Measurements from ENCODE around the gene ERLEC1.
"Not testable (repeated sequence)": the region's sequence is repeated elsewhere in the genome, so short reads cannot be mapped to it uniquely, and the experiment has no call there.

Gene ERLEC1

DNA sequence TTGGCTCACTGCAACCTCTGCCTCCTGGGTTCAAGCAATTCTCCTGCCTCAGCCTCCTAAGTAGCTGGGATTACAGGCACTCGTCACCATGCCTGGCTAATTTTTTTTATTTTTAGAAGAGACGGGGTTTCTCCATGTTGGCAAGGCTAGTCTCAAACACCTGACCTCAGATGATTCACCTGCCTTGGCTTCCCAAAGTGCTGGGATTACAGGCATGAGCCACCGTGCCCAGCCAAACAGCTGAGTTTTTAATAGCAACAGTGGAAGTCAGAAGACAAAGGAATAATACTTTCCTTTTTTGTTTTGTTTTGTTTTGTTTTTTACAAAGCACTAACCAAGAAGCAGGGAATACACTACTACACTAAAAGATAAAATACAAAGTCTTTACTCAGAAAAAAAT lies 56.0 kb downstream of the ERLEC1 start:
- no peak for TF ChIP-seq CTCF (IDR thresholded peaks at IDR 0.05; ENCODE audit: control insufficient read depth, insufficient read depth, low read depth, low read length, missing control alignments)
- no peak for DNase-seq (ENCODE audit: low read depth)
- H3K4me3 ChIP-seq (ENCODE audit: control insufficient read depth, low read depth, low read length) = no peak overlapping the region

GRCh38 chr2:53843595-53843994 lies 56.8 kb downstream of the ERLEC1 start:
- TF ChIP-seq CTCF (IDR thresholded peaks at IDR 0.05; ENCODE audit: control insufficient read depth, insufficient read depth, low read depth, low read length, missing control alignments) = no peak
- no peak overlapping the region for H3K4me3 ChIP-seq (ENCODE audit: control insufficient read depth, low read depth, low read length)
- DNase-seq (ENCODE audit: low read depth) = no peak

GRCh38 chr2:53848062-53848461 lies 61.2 kb downstream of the ERLEC1 start:
- no peak for DNase-seq (ENCODE audit: low read depth)
- no peak for TF ChIP-seq CTCF (IDR thresholded peaks at IDR 0.05; ENCODE audit: control insufficient read depth, insufficient read depth, low read depth, low read length, missing control alignments)
- no peak overlapping the region for H3K4me3 ChIP-seq (ENCODE audit: control insufficient read depth, low read depth, low read length)

- not testable (repeated sequence) for H3K4me3 ChIP-seq (ENCODE audit: control insufficient read depth, low read depth, low read length); DNase-seq (ENCODE audit: low read depth)
Measured at GRCh38 chr2:53851052-53851757, 64.4 kb downstream of the ERLEC1 start.

DNA sequence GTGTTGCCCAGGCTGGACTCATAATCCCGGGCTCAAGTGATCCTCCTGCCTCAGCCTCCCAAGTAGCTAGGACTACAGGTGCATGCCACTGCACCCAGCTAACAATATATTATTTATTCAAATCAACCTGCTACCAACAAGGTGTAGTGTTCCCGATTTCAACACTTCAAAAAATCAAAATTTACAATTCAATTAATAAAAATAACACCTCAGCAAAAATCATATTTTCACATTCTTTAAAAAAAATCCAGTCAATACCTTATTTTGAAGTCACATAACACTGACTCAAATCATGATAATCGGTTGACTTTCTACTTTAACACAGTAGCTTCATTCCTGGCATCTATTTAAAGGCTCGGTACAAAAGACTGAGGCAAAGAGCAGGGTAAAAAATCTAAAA lies 65.7 kb downstream of the ERLEC1 start:
- DNase-seq (ENCODE audit: low read depth) = no peak
- no peak overlapping the region for H3K4me3 ChIP-seq (ENCODE audit: control insufficient read depth, low read depth, low read length)
- no peak for TF ChIP-seq CTCF (IDR thresholded peaks at IDR 0.05; ENCODE audit: control insufficient read depth, insufficient read depth, low read depth, low read length, missing control alignments)

DNA sequence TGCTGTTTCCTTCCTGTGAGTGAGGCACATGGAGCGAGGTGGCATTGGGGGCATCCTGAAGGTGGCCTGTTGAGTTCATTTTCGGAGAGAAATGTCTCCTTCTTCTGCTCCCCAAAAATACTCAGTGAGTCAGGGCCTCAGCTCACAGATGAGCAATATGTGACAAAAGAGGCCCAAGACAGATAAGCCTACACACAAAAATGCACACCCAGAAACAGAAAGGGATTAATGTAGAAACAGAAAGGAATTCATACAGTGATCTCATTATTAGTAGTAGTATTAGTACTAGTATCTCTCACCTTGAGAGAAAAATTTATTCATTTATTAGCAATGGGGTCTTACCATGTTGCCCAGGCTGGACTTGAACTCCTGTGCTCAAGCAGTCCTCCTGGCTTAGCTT lies 67.8 kb downstream of the ERLEC1 start:
- H3K4me3 ChIP-seq (ENCODE audit: control insufficient read depth, low read depth, low read length) = no peak overlapping the region
- TF ChIP-seq CTCF (IDR thresholded peaks at IDR 0.05; ENCODE audit: control insufficient read depth, insufficient read depth, low read depth, low read length, missing control alignments) = no peak
- no peak for DNase-seq (ENCODE audit: low read depth)

DNA sequence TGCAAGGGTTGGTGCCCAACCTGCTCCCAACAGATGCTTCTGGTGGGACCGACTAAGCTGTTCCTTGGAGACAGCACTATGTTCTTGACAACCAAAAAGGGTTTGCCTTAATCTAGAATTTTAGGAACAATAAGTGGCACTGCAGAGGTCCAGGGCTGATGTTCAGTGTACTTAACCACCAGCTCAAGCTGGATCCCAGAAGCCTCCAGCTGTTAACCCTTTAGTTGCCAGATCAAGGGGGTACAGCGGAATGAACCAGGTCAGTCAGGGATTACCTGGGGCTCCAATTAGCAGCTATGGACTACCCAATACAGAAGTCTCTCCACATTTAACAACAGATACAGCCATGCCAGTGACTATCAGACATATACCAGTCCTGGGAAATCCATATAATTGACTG lies 69.4 kb downstream of the ERLEC1 start:
- no peak for TF ChIP-seq CTCF (IDR thresholded peaks at IDR 0.05; ENCODE audit: control insufficient read depth, insufficient read depth, low read depth, low read length, missing control alignments)
- no peak for DNase-seq (ENCODE audit: low read depth)
- no peak overlapping the region for H3K4me3 ChIP-seq (ENCODE audit: control insufficient read depth, low read depth, low read length)
